Activated CD4-positive, alpha-beta memory T cell treated with anti-CD3 and anti-CD28 coated beads for 36 hours (primary cell): ENCODE results near the gene DLK2. TPM values are rescaled to one million over a fixed set of nuclear protein-coding genes. Genes with fewer than 3 reads are reported as not detected.
A peak's percentile ranks its signal among the peaks of the same experiment; 100 is the strongest.
"Not testable (repeated sequence)": the region's sequence is repeated elsewhere in the genome, so short reads cannot be mapped to it uniquely, and the experiment has no call there.

Source experiments
- CTCF ChIA-PET: fragments of 350-600 bp; sonication (Branson Sonifier 250); formaldehyde crosslinking; loops from one replicate; lab custom pipeline; 2021; ENCODE audit warnings: antibody characterized with exemption, inconsistent platforms; lab: Charles Lee
- POLR2A ChIA-PET: fragments of 350-600 bp; sonication (Branson Sonifier 250); formaldehyde crosslinking; loops from one replicate; lab custom pipeline; 2021; ENCODE audit warnings: antibody characterized with exemption; lab: Charles Lee
- DNase-seq: peaks from one replicate; pipeline ENCODE4 v3.0.0-alpha.2; 2020
- H3K27ac Mint-ChIP-seq: one replicate; pipeline ENCODE4 v1.8.0; 2021; ENCODE audit warnings: mixed read lengths
- H3K27me3 Mint-ChIP-seq: one replicate; pipeline ENCODE4 v1.8.0; 2021; ENCODE audit warnings: mixed read lengths
- H3K36me3 Mint-ChIP-seq: one replicate; pipeline ENCODE4 v1.8.0; 2021; ENCODE audit warnings: mixed read lengths
- H3K4me1 Mint-ChIP-seq: one replicate; pipeline ENCODE4 v1.8.0; 2021; ENCODE audit warnings: low read depth, mixed read lengths
- H3K4me3 Mint-ChIP-seq: one replicate; pipeline ENCODE4 v1.8.0; 2021; ENCODE audit warnings: mild to moderate bottlenecking, mixed read lengths
- H3K9me3 Mint-ChIP-seq: one replicate; pipeline ENCODE4 v1.8.0; 2021; ENCODE audit warnings: mixed read lengths
- intact Hi-C: fragments of 100-400 bp; cut with micrococcal nuclease; formaldehyde crosslinking; loops from one replicate; pipeline ENCODE4 v1.15.1; 2023
- total RNA-seq, 2 experiments: library from RNA; stranded (reverse); gene quantifications; one replicate each; pipeline ENCODE4 v1.2.3, GENCODE V29; 2021

The DLK2 gene
- 1 to 10 TPM; 1.6 TPM for total RNA-seq

- Mint-ChIP-seq H3K27ac (peak within 1 kb of the TSS; percentile 57), H3K4me1 (peaks cover 8% of the 10 kb centered on the region), H3K27me3 (peaks cover 9% of the 10 kb centered on the region), H3K4me3 (peak within 1 kb of the TSS; percentile 80), H3K36me3 (peaks cover 4% of the 10 kb centered on the region), H3K9me3 (no peaks in the 10 kb centered on the region)
- DNase-seq = peak; percentile 67
- intact Hi-C loops = loop anchor here (2.0 kb wide), 2 partner anchors 21 to 29 kb away; partner anchors contain the start of genes ABCC10 and TJAP1
- POLR2A ChIA-PET = interaction anchor here (1.0 kb wide), 3 partner anchors 22 to 61 kb away, joined by 3 to 4 read pairs (median 3); partner anchors contain the start of genes LRRC73, POLR1C and YIPF3
- CTCF ChIA-PET = interaction anchor here (0.7 to 6.6 kb wide), 9 partner anchors 17 to 227 kb away, joined by 3 to 65 read pairs (median 4); partner anchors contain the start of genes DNPH1, POLR1C, TJAP1 and YIPF3
Observed at GRCh38 chr6:43455531-43456428, at the start of gene DLK2. TSS of gene DLK2 (minus strand) at chr6:43455548. CDS start at chr6:43454825, 723 bp downstream.

GRCh38 chr6:43503443-43503842 is 48.1 kb upstream of the DLK2 start:
- ChIA-PET POLR2A (no interaction called here), CTCF (interaction anchor here (1.5 kb wide), 1 partner anchor 14 kb away, joined by 5 read pairs; no protein-coding TSS in a partner anchor)
- H3K27me3 Mint-ChIP-seq = peaks cover 8% of the 10 kb centered on the region
- H3K36me3 Mint-ChIP-seq = peaks cover 9% of the 10 kb centered on the region
- DNase-seq = no peak
- no peak overlapping the region for H3K27ac Mint-ChIP-seq
- H3K9me3 Mint-ChIP-seq = no peaks in the 10 kb centered on the region
- H3K4me1 Mint-ChIP-seq = no peaks in the 10 kb centered on the region
- intact Hi-C loops = no loop called here
- no peak overlapping the region for H3K4me3 Mint-ChIP-seq

DNA sequence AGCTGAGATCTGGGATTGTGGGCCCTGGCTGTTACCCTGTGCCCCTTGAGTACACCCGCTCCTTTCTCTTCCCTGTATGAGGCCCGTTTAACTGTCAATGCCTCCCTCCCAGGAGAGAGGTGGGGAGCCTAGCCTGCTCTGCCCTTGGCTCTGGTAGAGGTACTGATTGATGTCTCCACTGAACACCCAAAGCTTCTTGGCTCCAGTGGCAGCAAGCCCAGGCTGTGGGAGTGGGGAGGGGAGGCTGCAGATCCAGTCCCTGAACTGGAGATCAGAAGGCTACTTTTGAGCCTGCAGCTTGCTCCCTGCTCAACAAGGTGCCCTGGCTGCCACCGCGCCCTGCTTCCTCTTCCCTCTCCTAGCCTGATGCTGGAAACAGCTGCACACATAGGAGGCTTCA is 47.3 kb upstream of the DLK2 start:
- peaks cover under 1% of the 10 kb centered on the region for H3K27me3 Mint-ChIP-seq
- ChIA-PET POLR2A (no interaction called here), CTCF (interaction anchor here (0.8 to 1.5 kb wide), 2 partner anchors 13 to 16 kb away, joined by 3 to 5 read pairs; no protein-coding TSS in a partner anchor)
- peaks cover 9% of the 10 kb centered on the region for H3K36me3 Mint-ChIP-seq
- no peaks in the 10 kb centered on the region for H3K4me1 Mint-ChIP-seq
- no peak overlapping the region for H3K4me3 Mint-ChIP-seq
- no peak overlapping the region for H3K27ac Mint-ChIP-seq
- DNase-seq = no peak
- intact Hi-C loops = no loop called here
- H3K9me3 Mint-ChIP-seq = no peaks in the 10 kb centered on the region

GRCh38 chr6:43500921-43501320 is 45.6 kb upstream of the DLK2 start:
- intact Hi-C loops = no loop called here
- Mint-ChIP-seq H3K4me3 (no peak overlapping the region), H3K27me3 (no peaks in the 10 kb centered on the region), H3K36me3 (peaks cover 9% of the 10 kb centered on the region), H3K4me1 (no peaks in the 10 kb centered on the region), H3K9me3 (no peaks in the 10 kb centered on the region), H3K27ac (no peak overlapping the region)
- ChIA-PET POLR2A (no interaction called here), CTCF (no interaction called here)
- no peak for DNase-seq

- H3K4me3 Mint-ChIP-seq = no peak overlapping the region
- H3K27ac Mint-ChIP-seq = no peak overlapping the region
- no peaks in the 10 kb centered on the region for H3K27me3 Mint-ChIP-seq
- ChIA-PET POLR2A (no interaction called here), CTCF (interaction anchor here (2.2 kb wide), 1 partner anchor 9 kb away, joined by 9 read pairs; no protein-coding TSS in a partner anchor)
- H3K36me3 Mint-ChIP-seq = peaks cover 9% of the 10 kb centered on the region
- no peaks in the 10 kb centered on the region for H3K9me3 Mint-ChIP-seq
- H3K4me1 Mint-ChIP-seq = peaks cover 13% of the 10 kb centered on the region
- DNase-seq = no peak
- intact Hi-C loops = no loop called here
Observed at GRCh38 chr6:43499028-43499815, 43.9 kb upstream of the DLK2 start.

GRCh38 chr6:43498291-43498690 is 42.9 kb upstream of the DLK2 start:
- H3K27me3 Mint-ChIP-seq, DNase-seq, POLR2A ChIA-PET, H3K4me3 Mint-ChIP-seq, intact Hi-C loops, H3K36me3 Mint-ChIP-seq, H3K27ac Mint-ChIP-seq, H3K9me3 Mint-ChIP-seq: not testable (repeated sequence)
- H3K4me1 Mint-ChIP-seq = peaks cover 20% of the 10 kb centered on the region
- CTCF ChIA-PET = interaction anchor here (1.1 to 2.2 kb wide), 2 partner anchors 10 to 236 kb away, joined by 3 to 9 read pairs; no protein-coding TSS in a partner anchor

GRCh38 chr6:43497689-43498088 is 42.3 kb upstream of the DLK2 start:
- ChIA-PET POLR2A (no interaction called here), CTCF (interaction anchor here (1.1 to 2.2 kb wide), 2 partner anchors 10 to 235 kb away, joined by 3 to 9 read pairs; no protein-coding TSS in a partner anchor)
- no peak overlapping the region for H3K27ac Mint-ChIP-seq
- H3K4me1 Mint-ChIP-seq = peaks cover 23% of the 10 kb centered on the region
- DNase-seq = no peak
- H3K9me3 Mint-ChIP-seq = no peaks in the 10 kb centered on the region
- intact Hi-C loops = no loop called here
- no peaks in the 10 kb centered on the region for H3K27me3 Mint-ChIP-seq
- H3K36me3 Mint-ChIP-seq = peaks cover 2% of the 10 kb centered on the region
- no peak overlapping the region for H3K4me3 Mint-ChIP-seq

- H3K4me3 Mint-ChIP-seq = no peak overlapping the region
- no peak overlapping the region for H3K27ac Mint-ChIP-seq
- no peak for DNase-seq
- peaks cover 25% of the 10 kb centered on the region for H3K4me1 Mint-ChIP-seq
- intact Hi-C loops = no loop called here
- H3K9me3 Mint-ChIP-seq = no peaks in the 10 kb centered on the region
- POLR2A ChIA-PET = no interaction called here
- CTCF ChIA-PET = interaction anchor here (0.9 kb wide), 1 partner anchor 13 kb away, joined by 3 read pairs; the partner anchor contains the start of gene LRRC73
- peaks cover 2% of the 10 kb centered on the region for H3K36me3 Mint-ChIP-seq
- H3K27me3 Mint-ChIP-seq = no peaks in the 10 kb centered on the region
Observed at GRCh38 chr6:43497129-43497396, 41.7 kb upstream of the DLK2 start.

- H3K27ac Mint-ChIP-seq = no peak overlapping the region
- peaks cover 25% of the 10 kb centered on the region for H3K4me1 Mint-ChIP-seq
- H3K36me3 Mint-ChIP-seq = peaks cover 2% of the 10 kb centered on the region
- DNase-seq = peak; percentile 34
- no peaks in the 10 kb centered on the region for H3K9me3 Mint-ChIP-seq
- ChIA-PET CTCF (interaction anchor here (0.8 to 4.5 kb wide), 3 partner anchors 10 to 19 kb away, joined by 3 to 40 read pairs (median 4); partner anchors contain the start of genes LRRC73 and TJAP1), POLR2A (no interaction called here)
- intact Hi-C loops = no loop called here
- H3K4me3 Mint-ChIP-seq = no peak overlapping the region
- no peaks in the 10 kb centered on the region for H3K27me3 Mint-ChIP-seq
Observed at GRCh38 chr6:43496370-43497128, 41.2 kb upstream of the DLK2 start.

DNA sequence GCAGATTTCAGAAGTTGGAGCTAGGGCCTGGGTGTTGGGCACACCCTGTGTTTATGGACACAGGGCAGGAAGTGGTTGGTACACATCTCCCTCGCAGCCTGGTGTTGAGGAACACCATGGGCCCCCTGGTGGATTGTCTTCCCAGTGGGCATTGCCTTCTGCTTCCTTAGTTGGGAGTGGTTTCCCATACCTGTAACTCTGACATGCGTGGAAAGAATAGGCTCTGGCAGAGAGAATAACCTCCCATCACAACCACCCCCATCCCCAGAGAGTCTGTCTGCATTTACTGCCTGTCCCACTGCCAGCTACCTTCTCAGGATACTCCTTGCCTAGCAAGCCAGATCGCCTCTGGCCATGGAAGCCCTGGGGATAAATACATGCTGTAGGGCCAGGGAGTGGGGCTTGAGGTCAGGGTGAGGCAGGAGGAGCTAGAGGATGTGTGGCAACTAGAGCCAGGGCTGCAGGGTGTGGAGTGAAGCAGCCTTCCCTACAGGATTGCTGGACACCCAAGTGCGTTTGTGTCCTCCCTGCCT is 40.1 kb upstream of the DLK2 start:
- intact Hi-C loops = no loop called here
- Mint-ChIP-seq H3K9me3 (no peaks in the 10 kb centered on the region), H3K27ac (peak overlapping the region; percentile 49), H3K4me1 (peaks cover 25% of the 10 kb centered on the region), H3K27me3 (no peaks in the 10 kb centered on the region), H3K4me3 (no peak overlapping the region), H3K36me3 (no peaks in the 10 kb centered on the region)
- POLR2A ChIA-PET = interaction anchor here (1.2 kb wide), 1 partner anchor 18 kb away, joined by 3 read pairs; no protein-coding TSS in a partner anchor
- no peak for DNase-seq
- CTCF ChIA-PET = interaction anchor here (1.1 to 4.5 kb wide), 5 partner anchors 11 to 266 kb away, joined by 4 to 40 read pairs (median 4); partner anchors contain the start of genes CRIP3 and DNPH1

DNA sequence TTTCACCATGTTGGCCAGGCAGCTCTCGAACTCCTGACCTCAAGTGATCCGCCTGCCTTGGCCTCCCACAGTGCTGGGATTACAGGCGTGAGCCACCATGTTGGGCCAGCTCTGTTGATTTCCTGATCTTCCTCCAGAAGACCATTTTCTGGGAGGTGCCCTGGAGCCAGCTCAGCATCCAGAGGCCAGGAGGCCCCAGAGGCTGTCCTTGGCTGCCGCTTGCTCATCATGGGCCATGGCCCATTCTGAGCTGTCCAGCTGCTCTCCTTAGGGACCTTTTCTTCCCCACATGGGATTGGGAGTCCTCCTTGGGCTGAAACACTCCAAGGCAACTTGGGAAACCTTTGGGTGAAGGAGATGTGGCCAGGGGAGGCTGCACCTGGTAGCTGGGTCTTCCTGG is 39.4 kb upstream of the DLK2 start:
- Mint-ChIP-seq H3K4me3 (no peak overlapping the region), H3K27me3 (no peaks in the 10 kb centered on the region), H3K27ac (no peak overlapping the region), H3K9me3 (no peaks in the 10 kb centered on the region), H3K4me1 (peaks cover 25% of the 10 kb centered on the region), H3K36me3 (peaks cover 2% of the 10 kb centered on the region)
- POLR2A ChIA-PET = interaction anchor here (0.5 to 1.2 kb wide), 2 partner anchors 17 to 52 kb away, joined by 3 to 6 read pairs; no protein-coding TSS in a partner anchor
- CTCF ChIA-PET = interaction anchor here (1.1 to 4.5 kb wide), 5 partner anchors 11 to 265 kb away, joined by 4 to 40 read pairs (median 4); partner anchors contain the start of genes CRIP3 and DNPH1
- intact Hi-C loops = no loop called here
- DNase-seq = no peak
